Stimulated activated CD8-positive, alpha-beta memory T cell treated with anti-CD3 and anti-CD28 coated beads, Interleukin-7, amount 100 ng/mL, for 24 hours (primary cell): Measurements from ENCODE around the gene EHMT1.

ENCODE experiments used
- DNase-seq: peaks from one replicate; pipeline ENCODE4 v3.0.0-alpha.2; 2020; ENCODE audit warnings: low read depth

The EHMT1 gene

GRCh38 chr9:137647096-137647714, 28.4 kb downstream of the EHMT1 start:
- DNase-seq, result no peak

- no peak for DNase-seq
These were observed 29.6 kb downstream of the EHMT1 start for GRCh38 chr9:137648396-137648795.

GRCh38 chr9:137649553-137649952, 30.7 kb downstream of the EHMT1 start:
- no peak for DNase-seq

GRCh38 chr9:137650259-137650658, 31.5 kb downstream of the EHMT1 start:
- DNase-seq, result no peak

GRCh38 chr9:137650779-137651178, 32.0 kb downstream of the EHMT1 start:
- DNase-seq, result no peak

- no peak for DNase-seq
These were observed 37.6 kb downstream of the EHMT1 start for GRCh38 chr9:137656416-137656815.

- no peak for DNase-seq
These were observed 38.8 kb downstream of the EHMT1 start for GRCh38 chr9:137657606-137658005.

GRCh38 chr9:137658781-137659180, 40.0 kb downstream of the EHMT1 start:
- no peak for DNase-seq

GRCh38 chr9:137660144-137660543, 41.3 kb downstream of the EHMT1 start:
- no peak for DNase-seq

- no peak for DNase-seq
These were observed 44.8 kb downstream of the EHMT1 start for GRCh38 chr9:137663584-137663983.

GRCh38 chr9:137664676-137665075, 45.9 kb downstream of the EHMT1 start:
- DNase-seq, result no peak

- no peak for DNase-seq
These were observed 46.4 kb downstream of the EHMT1 start for GRCh38 chr9:137665226-137665625.

GRCh38 chr9:137665697-137666512, 47.1 kb downstream of the EHMT1 start:
- DNase-seq, result no peak

GRCh38 chr9:137666513-137666822, 47.7 kb downstream of the EHMT1 start:
- DNase-seq, result no peak

- no peak for DNase-seq
These were observed 48.3 kb downstream of the EHMT1 start for GRCh38 chr9:137666955-137667670.

GRCh38 chr9:137668203-137668602, 49.4 kb downstream of the EHMT1 start:
- DNase-seq, result no peak

- DNase-seq, result no peak
These were observed 50.5 kb downstream of the EHMT1 start for GRCh38 chr9:137669261-137669672.

GRCh38 chr9:137670391-137671195, 51.8 kb downstream of the EHMT1 start:
- DNase-seq, result no peak

- DNase-seq, result no peak
These were observed 52.4 kb downstream of the EHMT1 start for GRCh38 chr9:137671196-137671538.

GRCh38 chr9:137671721-137672120, 52.9 kb downstream of the EHMT1 start:
- DNase-seq, result no peak

- DNase-seq, result no peak
These were observed 54.3 kb downstream of the EHMT1 start for GRCh38 chr9:137672907-137673791.
